Activated CD8-positive, alpha-beta T cell treated with anti-CD3 and anti-CD28 coated beads for 36 hours (primary cell): Measurements from ENCODE around the gene PRIMPOL. TPM values are rescaled to one million over a fixed set of nuclear protein-coding genes. Genes with fewer than 3 reads are reported as not detected.
A peak's percentile ranks its signal among the peaks of the same experiment; 100 is the strongest.
"Not testable (repeated sequence)": the region's sequence is repeated elsewhere in the genome, so short reads cannot be mapped to it uniquely, and the experiment has no call there.

Source experiments
- ATAC-seq: fragments of 200-7000 bp; cut with Tn5 transposase; one replicate; pipeline ENCODE4 v1.10.0; 2021; ENCODE audit warnings: mild to moderate bottlenecking, moderate library complexity
- CTCF ChIA-PET: fragments of 350-600 bp; sonication (Branson Sonifier 250); formaldehyde crosslinking; loops from one replicate; lab custom pipeline; 2021; ENCODE audit warnings: antibody characterized with exemption; lab: Charles Lee
- POLR2A ChIA-PET: fragments of 350-600 bp; sonication (Branson Sonifier 250); formaldehyde crosslinking; loops from one replicate; lab custom pipeline; 2021; ENCODE audit warnings: antibody characterized with exemption; lab: Charles Lee
- DNase-seq: peaks from one replicate; pipeline ENCODE4 v3.0.0-alpha.2; 2020
- H3K27ac Mint-ChIP-seq: one replicate; pipeline ENCODE4 v1.8.0; 2021; ENCODE audit warnings: mild to moderate bottlenecking, mixed read lengths
- H3K27me3 Mint-ChIP-seq: one replicate; pipeline ENCODE4 v1.8.0; 2021; ENCODE audit warnings: mixed read lengths
- H3K36me3 Mint-ChIP-seq: one replicate; pipeline ENCODE4 v1.8.0; 2021; ENCODE audit warnings: low read depth, mixed read lengths
- H3K4me1 Mint-ChIP-seq: one replicate; pipeline ENCODE4 v1.8.0; 2021; ENCODE audit warnings: low read depth, mixed read lengths
- H3K4me3 Mint-ChIP-seq: one replicate; pipeline ENCODE4 v1.8.0; 2021; ENCODE audit warnings: mild to moderate bottlenecking, moderate library complexity, mixed read lengths
- H3K9me3 Mint-ChIP-seq: one replicate; pipeline ENCODE4 v1.8.0; 2021; ENCODE audit warnings: mixed read lengths
- CTCF ChIP-seq: fragments of 200-600 bp; IDR thresholded peaks from one replicate; pipeline ENCODE4 v1.8.0; 2022; ENCODE audit warnings: antibody characterized with exemption, mild to moderate bottlenecking
- intact Hi-C: fragments of 100-400 bp; cut with micrococcal nuclease; formaldehyde crosslinking; loops from one replicate; pipeline ENCODE4 v1.10.0; 2022
- total RNA-seq, 2 experiments: library from RNA; stranded (reverse); gene quantifications; one replicate each; pipeline ENCODE4 v1.2.3, GENCODE V29; 2021

Gene PRIMPOL
- total RNA-seq, 2 experiments from 2014 or later, result 16.9 to 17.3 TPM

- Mint-ChIP-seq H3K36me3 (peaks cover 51% of the 10 kb centered on the region), H3K27me3 (no peaks in the 10 kb centered on the region), H3K9me3 (no peaks in the 10 kb centered on the region), H3K4me3 (no peak overlapping the region), H3K27ac (no peak overlapping the region), H3K4me1 (peaks cover 21% of the 10 kb centered on the region)
- POLR2A ChIA-PET, result interaction anchor here (0.6 to 1.3 kb wide), 3 partner anchors 24 to 90 kb away, joined by 3 read pairs; no protein-coding TSS in a partner anchor
- intact Hi-C loops, result loop anchor here (5.0 to 10.0 kb wide), 2 partner anchors 84 to 446 kb away; partner anchors contain the start of genes CASP3 and PRIMPOL
- DNase-seq, result no peak
- CTCF ChIA-PET, result interaction anchor here (0.6 to 1.0 kb wide), 3 partner anchors 40 to 494 kb away, joined by 3 read pairs; no protein-coding TSS in a partner anchor
- no peak for TF ChIP-seq CTCF
- no peak for ATAC-seq
Measured at GRCh38 chr4:184731056-184731455, 81.5 kb downstream of the PRIMPOL start.

GRCh38 chr4:184732126-184732525 lies 82.6 kb downstream of the PRIMPOL start:
- CTCF ChIA-PET, result no interaction called here
- intact Hi-C loops, result loop anchor here (5.0 to 10.0 kb wide), 2 partner anchors 85 to 447 kb away; partner anchors contain the start of genes CASP3 and PRIMPOL
- H3K4me3 Mint-ChIP-seq, result peak overlapping the region; percentile 89
- peaks cover 44% of the 10 kb centered on the region for H3K36me3 Mint-ChIP-seq
- no peak for TF ChIP-seq CTCF
- peak overlapping the region; percentile 24 for H3K27ac Mint-ChIP-seq
- no peak for ATAC-seq
- no peak for DNase-seq
- POLR2A ChIA-PET, result interaction anchor here (1.2 to 2.9 kb wide), 6 partner anchors 8 to 468 kb away, joined by 3 to 34 read pairs (median 10); partner anchors contain the start of genes CASP3 and PRIMPOL
- peaks cover 21% of the 10 kb centered on the region for H3K4me1 Mint-ChIP-seq
- H3K9me3 Mint-ChIP-seq, result no peaks in the 10 kb centered on the region
- H3K27me3 Mint-ChIP-seq, result no peaks in the 10 kb centered on the region

- ChIA-PET POLR2A (interaction anchor here (0.5 to 3.2 kb wide), 36 partner anchors 9 to 493 kb away, joined by 3 to 34 read pairs (median 4); partner anchors contain the start of genes ACSL1, CASP3, IRF2 and PRIMPOL), CTCF (interaction anchor here (0.7 to 4.2 kb wide), 7 partner anchors 8 to 469 kb away, joined by 3 to 26 read pairs (median 3); no protein-coding TSS in a partner anchor)
- H3K4me1 Mint-ChIP-seq, result peaks cover 21% of the 10 kb centered on the region
- peak; percentile 96 for DNase-seq
- ATAC-seq, result peak; percentile 97
- intact Hi-C loops, result loop anchor here (5.0 to 10.0 kb wide), 2 partner anchors 87 to 449 kb away; partner anchors contain the start of genes CASP3 and PRIMPOL
- peaks cover 30% of the 10 kb centered on the region for H3K36me3 Mint-ChIP-seq
- no peaks in the 10 kb centered on the region for H3K9me3 Mint-ChIP-seq
- H3K27ac Mint-ChIP-seq, result peak within 1 kb of the TSS; percentile 86
- no peak for TF ChIP-seq CTCF
- H3K4me3 Mint-ChIP-seq, result peak within 1 kb of the TSS; percentile 89
- no peaks in the 10 kb centered on the region for H3K27me3 Mint-ChIP-seq
Measured at GRCh38 chr4:184733654-184734524, 84.4 kb downstream of the PRIMPOL start, which contains the start of gene CENPU. Gene CENPU, minus strand, starts transcription at chr4:184734096. Its CDS starts 34 bp downstream, at chr4:184734062.

GRCh38 chr4:184734758-184735157 lies 85.2 kb downstream of the PRIMPOL start:
- Mint-ChIP-seq H3K4me3 (peak overlapping the region; percentile 89), H3K36me3 (peaks cover 24% of the 10 kb centered on the region), H3K4me1 (peaks cover 29% of the 10 kb centered on the region), H3K27me3 (no peaks in the 10 kb centered on the region), H3K27ac (peak overlapping the region; percentile 86), H3K9me3 (no peaks in the 10 kb centered on the region)
- no peak for ATAC-seq
- TF ChIP-seq CTCF, result no peak
- POLR2A ChIA-PET, result interaction anchor here (0.5 to 3.2 kb wide), 10 partner anchors 11 to 453 kb away, joined by 3 to 34 read pairs (median 8); partner anchors contain the start of genes ACSL1, CASP3 and PRIMPOL
- CTCF ChIA-PET, result interaction anchor here (0.8 to 4.2 kb wide), 3 partner anchors 11 to 58 kb away, joined by 3 to 26 read pairs (median 3); no protein-coding TSS in a partner anchor
- intact Hi-C loops, result loop anchor here (5.0 to 10.0 kb wide), 2 partner anchors 87 to 450 kb away; partner anchors contain the start of genes CASP3 and PRIMPOL
- DNase-seq, result no peak

- H3K9me3 Mint-ChIP-seq, CTCF ChIA-PET, H3K27me3 Mint-ChIP-seq, POLR2A ChIA-PET, H3K4me3 Mint-ChIP-seq, DNase-seq, H3K36me3 Mint-ChIP-seq, ATAC-seq: not testable (repeated sequence)
- Mint-ChIP-seq H3K4me1 (peaks cover 15% of the 10 kb centered on the region), H3K27ac (peak overlapping the region; percentile 47)
- intact Hi-C loops, result loop anchor here (10.0 kb wide), 1 partner anchor 455 kb away; no protein-coding TSS in a partner anchor
Measured at GRCh38 chr4:184739575-184739974, 90.0 kb downstream of the PRIMPOL start.
